Measurements from ENCODE around the gene TKT. TPM values are rescaled to one million over a fixed set of nuclear protein-coding genes. Genes with fewer than 3 reads are reported as not detected.

TKT gene
- total RNA-seq, 1 experiment from 2014 or later, result 446 TPM

- H3K27ac Mint-ChIP-seq (ENCODE audit: unreplicated experiment), result no peak overlapping the region
- peaks cover 5% of the 10 kb centered on the region for H3K4me1 Mint-ChIP-seq (ENCODE audit: low read depth, unreplicated experiment)
- no peaks in the 10 kb centered on the region for H3K27me3 Mint-ChIP-seq (ENCODE audit: unreplicated experiment)
- CTCF ChIA-PET, result no interaction called here
- peaks cover 12% of the 10 kb centered on the region for H3K36me3 Mint-ChIP-seq (ENCODE audit: insufficient read depth, unreplicated experiment)
- H3K9me3 Mint-ChIP-seq (ENCODE audit: low read depth, unreplicated experiment), result no peaks in the 10 kb centered on the region
- BruUV-seq (replicated peaks), result no TSS peak
- no peak for TF ChIP-seq CTCF (IDR thresholded peaks at IDR 0.05; ENCODE audit: unreplicated experiment)
- DNase-seq, result no peak
- H3K4me3 Mint-ChIP-seq (ENCODE audit: low read depth, unreplicated experiment), result no peak overlapping the region
- intact Hi-C loops (cut with micrococcal nuclease; ENCODE audit: unreplicated experiment), result no loop called here
Observed at GRCh38 chr3:53180305-53181023, 75.4 kb downstream of the TKT start.

- Mint-ChIP-seq H3K4me1 (ENCODE audit: low read depth, unreplicated experiment) (peaks cover 8% of the 10 kb centered on the region), H3K36me3 (ENCODE audit: insufficient read depth, unreplicated experiment) (peaks cover 11% of the 10 kb centered on the region), H3K4me3 (ENCODE audit: low read depth, unreplicated experiment) (no peak overlapping the region), H3K9me3 (ENCODE audit: low read depth, unreplicated experiment) (no peaks in the 10 kb centered on the region), H3K27me3 (ENCODE audit: unreplicated experiment) (no peaks in the 10 kb centered on the region), H3K27ac (ENCODE audit: unreplicated experiment) (no peak overlapping the region)
- no peak for TF ChIP-seq CTCF (IDR thresholded peaks at IDR 0.05; ENCODE audit: unreplicated experiment)
- intact Hi-C loops (cut with micrococcal nuclease; ENCODE audit: unreplicated experiment), result no loop called here
- no TSS peak for BruUV-seq (replicated peaks)
- CTCF ChIA-PET, result no interaction called here
- DNase-seq, result no peak
Observed at GRCh38 chr3:53179580-53179979, 76.2 kb downstream of the TKT start.

- intact Hi-C loops (cut with micrococcal nuclease; ENCODE audit: unreplicated experiment), result no loop called here
- Mint-ChIP-seq H3K27me3 (ENCODE audit: unreplicated experiment) (no peaks in the 10 kb centered on the region), H3K4me1 (ENCODE audit: low read depth, unreplicated experiment) (peaks cover 8% of the 10 kb centered on the region), H3K4me3 (ENCODE audit: low read depth, unreplicated experiment) (no peak overlapping the region), H3K27ac (ENCODE audit: unreplicated experiment) (no peak overlapping the region), H3K9me3 (ENCODE audit: low read depth, unreplicated experiment) (no peaks in the 10 kb centered on the region), H3K36me3 (ENCODE audit: insufficient read depth, unreplicated experiment) (peaks cover 5% of the 10 kb centered on the region)
- CTCF ChIA-PET, result no interaction called here
- no TSS peak for BruUV-seq (replicated peaks)
- no peak for DNase-seq
- TF ChIP-seq CTCF (IDR thresholded peaks at IDR 0.05; ENCODE audit: unreplicated experiment), result no peak
Observed at GRCh38 chr3:53178246-53178645, 77.6 kb downstream of the TKT start.

GRCh38 chr3:53175613-53176540 is 79.9 kb downstream of the TKT start:
- CTCF ChIA-PET, result interaction anchor here (0.6 kb wide), 1 partner anchor 544 kb away, joined by 5 read pairs; no protein-coding TSS in a partner anchor
- H3K4me1 Mint-ChIP-seq (ENCODE audit: low read depth, unreplicated experiment), result peaks cover 19% of the 10 kb centered on the region
- no peak overlapping the region for H3K27ac Mint-ChIP-seq (ENCODE audit: unreplicated experiment)

More at GRCh38 chr3:53175613-53176540, 79.9 kb downstream of the TKT start:
- no peaks in the 10 kb centered on the region for H3K9me3 Mint-ChIP-seq (ENCODE audit: low read depth, unreplicated experiment)
- H3K27me3 Mint-ChIP-seq (ENCODE audit: unreplicated experiment), result no peaks in the 10 kb centered on the region
- H3K36me3 Mint-ChIP-seq (ENCODE audit: insufficient read depth, unreplicated experiment), result peaks cover 5% of the 10 kb centered on the region
- intact Hi-C loops (cut with micrococcal nuclease; ENCODE audit: unreplicated experiment), result no loop called here
- no peak overlapping the region for H3K4me3 Mint-ChIP-seq (ENCODE audit: low read depth, unreplicated experiment)
- no TSS peak for BruUV-seq (replicated peaks)
- DNase-seq, result no peak
- no peak for TF ChIP-seq CTCF (IDR thresholded peaks at IDR 0.05; ENCODE audit: unreplicated experiment)

Other genes starting within 250 kb of the TKT start
- 36.6 and 37.6 TPM in 2 replicates for gene SFMBT1, start 209.9 kb downstream of the TKT start, total RNA-seq (2022)
- 30.5 and 35.0 TPM in 2 replicates for gene RFT1, start 125.6 kb downstream of the TKT start, total RNA-seq (2022)
- gene PRKCD, start 94.8 kb downstream of the TKT start, total RNA-seq (2022), result 24.4 and 25.2 TPM in 2 replicates
- 27.4 and 27.8 TPM in 2 replicates for gene DCP1A, start 91.5 kb upstream of the TKT start, total RNA-seq (2022)
- gene CACNA1D, start 238.6 kb upstream of the TKT start, total RNA-seq (2022), result 36.3 and 48.3 TPM in 2 replicates